AG04450 (cell line): Measurements from ENCODE around the gene KRTAP5-3. TPM values are rescaled to one million over a fixed set of nuclear protein-coding genes. Genes with fewer than 3 reads are reported as not detected.

Experiments
- CTCF ChIA-PET: fragments of 300-600, 350-600 bp; formaldehyde crosslinking; extraction: SDS; loops from one replicate; lab custom pipeline; 2022; ENCODE audit warnings: antibody characterized with exemption, inconsistent platforms; lab: Charles Lee
- POLR2A ChIA-PET: fragments of 350-600 bp; formaldehyde crosslinking; extraction: SDS; loops from one replicate; lab custom pipeline; 2021; ENCODE audit warnings: antibody characterized with exemption, inconsistent platforms; lab: Yijun Ruan, JAX
- DNase-seq: peaks from one replicate; pipeline ENCODE4 v3.0.0-alpha.2; 2011; ENCODE audit warnings: low read depth, low spot score
- H3K27ac ChIP-seq: one replicate; pipeline ENCODE4 v1.5.1; 2012; ENCODE audit warnings: low read depth, low read length, control low read depth
- H3K27me3 ChIP-seq: one replicate; pipeline ENCODE4 v1.6.0; 2012; ENCODE audit warnings: low read length; ENCODE audit not compliant: control insufficient read depth, insufficient read depth
- H3K4me3 ChIP-seq: 2 replicates; pipeline ENCODE4 v1.5.1; 2011; ENCODE audit warnings: mild to moderate bottlenecking, low read depth, low read length, control low read depth
- H3K9me3 ChIP-seq: 2 replicates; pipeline ENCODE4 v1.5.1; 2012; ENCODE audit warnings: low read length; ENCODE audit not compliant: control insufficient read depth, insufficient read depth
- CTCF ChIP-seq: IDR thresholded peaks from 2 replicates; pipeline ENCODE4 v1.5.1; 2011; ENCODE audit warnings: low read depth, low read length, control low read depth, inconsistent platforms
- polyA plus RNA-seq: library from polyadenylated mRNA; depleted of rRNA; stranded (reverse); fragments of >200 nt; gene quantifications from 2 replicates; pipeline ENCODE4 v1.2.3, GENCODE V29; 2011

The KRTAP5-3 gene
- polyA plus RNA-seq, 1 experiment, result not detected

DNA sequence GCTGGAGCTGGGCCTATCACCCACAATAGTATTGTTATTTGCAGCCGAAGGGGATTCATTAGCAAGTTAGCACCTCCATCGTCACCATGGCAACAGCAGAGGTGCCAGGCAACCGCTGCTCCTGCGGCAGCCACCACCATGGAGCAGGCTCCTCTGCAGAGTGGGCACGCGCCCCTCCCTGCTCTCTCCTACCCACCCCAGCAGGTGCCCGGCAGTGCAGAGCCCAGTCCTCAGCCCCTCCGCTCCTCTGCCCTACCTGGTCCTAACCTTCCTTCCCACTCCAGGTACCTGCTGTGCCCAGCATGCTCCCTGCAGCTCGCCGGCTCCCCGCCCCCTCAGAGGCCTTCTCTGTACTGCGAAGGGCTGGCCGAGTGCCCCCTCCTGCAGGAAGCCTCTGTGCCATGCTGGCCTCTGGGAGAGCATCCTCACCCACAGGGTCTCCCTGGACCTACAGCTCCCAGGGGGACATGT lies 39.8 kb downstream of the KRTAP5-3 start:
- no peak for DNase-seq
- Histone ChIP-seq H3K9me3 (no peaks in the 10 kb centered on the region; the same call in 1 of the 2 replicates), H3K27ac (no peak overlapping the region), H3K27me3 (peaks cover 10% of the 10 kb centered on the region), H3K4me3 (no peak overlapping the region)
- ChIA-PET POLR2A (no interaction called here), CTCF (interaction anchor here (0.6 to 1.4 kb wide), 2 partner anchors 22 to 1003 kb away, joined by 3 to 5 read pairs; no protein-coding TSS in a partner anchor)
- no peak for TF ChIP-seq CTCF

GRCh38 chr11:1567721-1568100 lies 40.6 kb downstream of the KRTAP5-3 start:
- H3K27me3 ChIP-seq, result peaks cover 2% of the 10 kb centered on the region
- H3K4me3 ChIP-seq, result no peak overlapping the region
- no peaks in the 10 kb centered on the region for H3K9me3 ChIP-seq
- DNase-seq, result no peak
- no peak overlapping the region for H3K27ac ChIP-seq
- TF ChIP-seq CTCF, result no peak
- ChIA-PET POLR2A (no interaction called here), CTCF (no interaction called here)

GRCh38 chr11:1567052-1567720 lies 41.1 kb downstream of the KRTAP5-3 start:
- no peaks in the 10 kb centered on the region for H3K9me3 ChIP-seq
- DNase-seq, result no peak
- no peak overlapping the region for H3K4me3 ChIP-seq
- CTCF ChIA-PET, result no interaction called here
- H3K27me3 ChIP-seq, result no peaks in the 10 kb centered on the region
- POLR2A ChIA-PET, result no interaction called here
- no peak overlapping the region for H3K27ac ChIP-seq
- no peak for TF ChIP-seq CTCF

GRCh38 chr11:1566381-1567051 lies 41.7 kb downstream of the KRTAP5-3 start:
- ChIA-PET CTCF (interaction anchor here (2.5 kb wide), 1 partner anchor 20 kb away, joined by 14 read pairs; no protein-coding TSS in a partner anchor), POLR2A (interaction anchor here (0.6 kb wide), 1 partner anchor 748 kb away, joined by 3 read pairs; the partner anchor contains the start of gene PNPLA2)
- no peak for DNase-seq
- H3K27me3 ChIP-seq, result no peaks in the 10 kb centered on the region
- no peak overlapping the region for H3K4me3 ChIP-seq
- H3K9me3 ChIP-seq, result no peaks in the 10 kb centered on the region
- no peak for TF ChIP-seq CTCF
- H3K27ac ChIP-seq, result no peak overlapping the region

- no peak for DNase-seq
- ChIA-PET POLR2A (interaction anchor here (0.6 kb wide), 1 partner anchor 747 kb away, joined by 3 read pairs; the partner anchor contains the start of gene PNPLA2), CTCF (interaction anchor here (1.8 to 2.5 kb wide), 2 partner anchors 19 to 29 kb away, joined by 9 to 14 read pairs; no protein-coding TSS in a partner anchor)
- H3K9me3 ChIP-seq, result no peaks in the 10 kb centered on the region
- no peak overlapping the region for H3K27ac ChIP-seq
- no peak for TF ChIP-seq CTCF
- no peak overlapping the region for H3K4me3 ChIP-seq
- no peaks in the 10 kb centered on the region for H3K27me3 ChIP-seq
Measured at GRCh38 chr11:1565904-1566247, 42.4 kb downstream of the KRTAP5-3 start.
